Measurements from ENCODE around the gene LKAAEAR1. TPM values are rescaled to one million over a fixed set of nuclear protein-coding genes. Genes with fewer than 3 reads are reported as not detected.
A peak's percentile ranks its signal among the peaks of the same experiment; 100 is the strongest.

Gene LKAAEAR1
- total and polyA plus RNA-seq, 2 of the 13 experiments (the other 11 are each of a cell fraction or from before 2014, with no cell fraction given): not detected

DNA sequence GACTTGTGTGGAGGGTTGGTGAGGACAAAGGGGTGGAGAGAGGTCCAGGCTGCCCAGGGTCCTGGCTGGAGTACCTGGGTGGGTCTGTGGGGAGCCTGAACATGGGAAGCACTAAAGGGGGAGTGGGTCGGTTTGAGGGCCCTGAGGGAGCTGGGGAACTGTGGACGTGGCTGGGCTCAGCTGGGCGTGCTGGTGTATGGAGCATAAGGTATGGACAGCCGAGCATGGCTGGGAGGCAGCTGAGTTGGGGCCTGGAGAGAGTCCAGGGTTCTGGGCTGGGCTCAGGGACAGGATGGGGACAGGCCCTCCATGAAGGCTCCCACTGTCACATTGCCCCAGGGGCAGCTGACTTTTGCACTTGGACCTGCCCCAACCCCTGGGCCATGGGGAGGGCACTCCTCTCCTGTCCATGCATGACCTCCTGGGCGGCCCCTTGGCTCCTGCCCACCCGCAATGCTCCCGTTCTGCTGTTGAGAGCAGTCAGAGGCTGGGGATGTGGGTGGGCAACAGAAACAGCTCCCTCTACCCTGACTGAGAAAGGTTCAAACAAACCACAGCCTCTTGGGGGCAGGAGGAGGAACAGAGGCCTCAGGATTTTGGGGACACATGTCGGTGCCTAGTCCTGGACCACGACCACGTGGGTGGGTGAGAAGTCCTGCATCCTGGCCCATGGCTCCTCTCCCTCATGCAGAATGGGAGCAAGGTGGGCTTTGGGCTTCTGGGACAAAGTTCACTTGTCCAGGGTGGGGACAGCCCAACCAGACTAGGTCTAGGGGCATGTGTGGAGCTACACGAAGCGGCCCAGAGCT lies 43.8 kb downstream of the LKAAEAR1 start (continued):
- TF ChIP-seq, protein P1, sequence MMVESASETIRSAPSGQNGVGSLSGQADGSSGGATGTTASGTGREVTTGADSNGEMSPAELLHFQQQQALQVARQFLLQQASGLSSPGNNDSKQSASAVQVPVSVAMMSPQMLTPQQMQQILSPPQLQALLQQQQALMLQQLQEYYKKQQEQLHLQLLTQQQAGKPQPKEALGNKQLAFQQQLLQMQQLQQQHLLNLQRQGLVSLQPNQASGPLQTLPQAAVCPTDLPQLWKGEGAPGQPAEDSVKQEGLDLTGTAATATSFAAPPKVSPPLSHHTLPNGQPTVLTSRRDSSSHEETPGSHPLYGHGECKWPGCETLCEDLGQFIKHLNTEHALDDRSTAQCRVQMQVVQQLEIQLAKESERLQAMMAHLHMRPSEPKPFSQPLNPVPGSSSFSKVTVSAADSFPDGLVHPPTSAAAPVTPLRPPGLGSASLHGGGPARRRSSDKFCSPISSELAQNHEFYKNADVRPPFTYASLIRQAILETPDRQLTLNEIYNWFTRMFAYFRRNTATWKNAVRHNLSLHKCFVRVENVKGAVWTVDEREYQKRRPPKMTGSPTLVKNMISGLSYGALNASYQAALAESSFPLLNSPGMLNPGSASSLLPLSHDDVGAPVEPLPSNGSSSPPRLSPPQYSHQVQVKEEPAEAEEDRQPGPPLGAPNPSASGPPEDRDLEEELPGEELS (CRISPR knock-in tag; IDR thresholded peaks at IDR 0.05): peak; percentile 46
- TF ChIP-seq ZNF790 (CRISPR knock-in tag; IDR thresholded peaks at IDR 0.05; ENCODE audit: borderline replicate concordance) (no peak), ASH2L (IDR thresholded peaks at IDR 0.05; ENCODE audit: insufficient read length, low read depth, low read length) (no peak), IRF2 (CRISPR knock-in tag; IDR thresholded peaks at IDR 0.05) (no peak), JDP2 (CRISPR knock-in tag; IDR thresholded peaks at IDR 0.05; ENCODE audit: borderline replicate concordance) (no peak), ZFP90 (CRISPR knock-in tag; IDR thresholded peaks at IDR 0.05; ENCODE audit: borderline replicate concordance) (no peak; the same call in 1 of the 2 replicates), KLF12 (CRISPR knock-in tag; IDR thresholded peaks at IDR 0.05; ENCODE audit: borderline replicate concordance) (no peak), ZNF143 (CRISPR knock-in tag; IDR thresholded peaks at IDR 0.05) (peak; percentile 27; the same call in 1 of the 2 replicates), ZFP36 (IDR thresholded peaks at IDR 0.05; ENCODE audit: borderline replicate concordance, low read depth, low read length, partially characterized antibody) (no peak), FOSL2 (CRISPR knock-in tag; IDR thresholded peaks at IDR 0.05) (0 out of 2 replicates have a peak, but pooled peaks have one; percentile 20), CREM (IDR thresholded peaks at IDR 0.05) (peak; percentile 15; the same call in 1 of the 2 replicates), CREM (CRISPR knock-in tag; IDR thresholded peaks at IDR 0.05) (no peak), ZNF569 (CRISPR knock-in tag; IDR thresholded peaks at IDR 0.05; ENCODE audit: borderline replicate concordance) (no peak), ZZZ3 (CRISPR knock-in tag; IDR thresholded peaks at IDR 0.05; ENCODE audit: borderline replicate concordance) (no peak), PRMT3 (CRISPR knock-in tag; IDR thresholded peaks at IDR 0.05; ENCODE audit: borderline replicate concordance, low read depth) (peak; percentile 38; the same call in 1 of the 2 replicates), ZNF224 (CRISPR knock-in tag; IDR thresholded peaks at IDR 0.05) (no peak)
- TF ChIP-seq, protein P2, sequence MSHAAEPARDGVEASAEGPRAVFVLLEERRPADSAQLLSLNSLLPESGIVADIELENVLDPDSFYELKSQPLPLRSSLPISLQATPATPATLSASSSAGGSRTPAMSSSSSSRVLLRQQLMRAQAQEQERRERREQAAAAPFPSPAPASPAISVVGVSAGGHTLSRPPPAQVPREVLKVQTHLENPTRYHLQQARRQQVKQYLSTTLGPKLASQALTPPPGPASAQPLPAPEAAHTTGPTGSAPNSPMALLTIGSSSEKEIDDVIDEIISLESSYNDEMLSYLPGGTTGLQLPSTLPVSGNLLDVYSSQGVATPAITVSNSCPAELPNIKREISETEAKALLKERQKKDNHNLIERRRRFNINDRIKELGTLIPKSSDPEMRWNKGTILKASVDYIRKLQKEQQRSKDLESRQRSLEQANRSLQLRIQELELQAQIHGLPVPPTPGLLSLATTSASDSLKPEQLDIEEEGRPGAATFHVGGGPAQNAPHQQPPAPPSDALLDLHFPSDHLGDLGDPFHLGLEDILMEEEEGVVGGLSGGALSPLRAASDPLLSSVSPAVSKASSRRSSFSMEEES (CRISPR knock-in tag; IDR thresholded peaks at IDR 0.05): no peak
- TF ChIP-seq, protein P3, sequence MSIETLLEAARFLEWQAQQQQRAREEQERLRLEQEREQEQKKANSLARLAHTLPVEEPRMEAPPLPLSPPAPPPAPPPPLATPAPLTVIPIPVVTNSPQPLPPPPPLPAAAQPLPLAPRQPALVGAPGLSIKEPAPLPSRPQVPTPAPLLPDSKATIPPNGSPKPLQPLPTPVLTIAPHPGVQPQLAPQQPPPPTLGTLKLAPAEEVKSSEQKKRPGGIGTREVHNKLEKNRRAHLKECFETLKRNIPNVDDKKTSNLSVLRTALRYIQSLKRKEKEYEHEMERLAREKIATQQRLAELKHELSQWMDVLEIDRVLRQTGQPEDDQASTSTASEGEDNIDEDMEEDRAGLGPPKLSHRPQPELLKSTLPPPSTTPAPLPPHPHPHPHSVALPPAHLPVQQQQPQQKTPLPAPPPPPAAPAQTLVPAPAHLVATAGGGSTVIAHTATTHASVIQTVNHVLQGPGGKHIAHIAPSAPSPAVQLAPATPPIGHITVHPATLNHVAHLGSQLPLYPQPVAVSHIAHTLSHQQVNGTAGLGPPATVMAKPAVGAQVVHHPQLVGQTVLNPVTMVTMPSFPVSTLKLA (IDR thresholded peaks at IDR 0.05): peak; percentile 99
- TF ChIP-seq, protein P4, sequence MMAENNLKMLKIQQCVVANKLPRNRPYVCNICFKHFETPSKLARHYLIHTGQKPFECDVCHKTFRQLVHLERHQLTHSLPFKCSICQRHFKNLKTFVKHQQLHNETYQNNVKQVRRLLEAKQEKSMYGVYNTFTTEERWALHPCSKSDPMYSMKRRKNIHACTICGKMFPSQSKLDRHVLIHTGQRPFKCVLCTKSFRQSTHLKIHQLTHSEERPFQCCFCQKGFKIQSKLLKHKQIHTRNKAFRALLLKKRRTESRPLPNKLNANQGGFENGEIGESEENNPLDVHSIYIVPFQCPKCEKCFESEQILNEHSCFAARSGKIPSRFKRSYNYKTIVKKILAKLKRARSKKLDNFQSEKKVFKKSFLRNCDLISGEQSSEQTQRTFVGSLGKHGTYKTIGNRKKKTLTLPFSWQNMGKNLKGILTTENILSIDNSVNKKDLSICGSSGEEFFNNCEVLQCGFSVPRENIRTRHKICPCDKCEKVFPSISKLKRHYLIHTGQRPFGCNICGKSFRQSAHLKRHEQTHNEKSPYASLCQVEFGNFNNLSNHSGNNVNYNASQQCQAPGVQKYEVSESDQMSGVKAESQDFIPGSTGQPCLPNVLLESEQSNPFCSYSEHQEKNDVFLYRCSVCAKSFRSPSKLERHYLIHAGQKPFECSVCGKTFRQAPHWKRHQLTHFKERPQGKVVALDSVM (CRISPR knock-in tag; IDR thresholded peaks at IDR 0.05): no peak
- TF ChIP-seq, protein P5, sequence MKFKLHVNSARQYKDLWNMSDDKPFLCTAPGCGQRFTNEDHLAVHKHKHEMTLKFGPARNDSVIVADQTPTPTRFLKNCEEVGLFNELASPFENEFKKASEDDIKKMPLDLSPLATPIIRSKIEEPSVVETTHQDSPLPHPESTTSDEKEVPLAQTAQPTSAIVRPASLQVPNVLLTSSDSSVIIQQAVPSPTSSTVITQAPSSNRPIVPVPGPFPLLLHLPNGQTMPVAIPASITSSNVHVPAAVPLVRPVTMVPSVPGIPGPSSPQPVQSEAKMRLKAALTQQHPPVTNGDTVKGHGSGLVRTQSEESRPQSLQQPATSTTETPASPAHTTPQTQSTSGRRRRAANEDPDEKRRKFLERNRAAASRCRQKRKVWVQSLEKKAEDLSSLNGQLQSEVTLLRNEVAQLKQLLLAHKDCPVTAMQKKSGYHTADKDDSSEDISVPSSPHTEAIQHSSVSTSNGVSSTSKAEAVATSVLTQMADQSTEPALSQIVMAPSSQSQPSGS (CRISPR knock-in tag; IDR thresholded peaks at IDR 0.05): 0 out of 2 replicates have a peak, but pooled peaks have one; percentile 2

Measured in HepG2 (cell line).